Keratinocyte (primary cell): ENCODE measurements around the gene PARD3B. TPM values are rescaled to one million over a fixed set of nuclear protein-coding genes. Genes with fewer than 3 reads are reported as not detected.

Experiments used
- DNase-seq: peaks from one replicate; pipeline ENCODE4 v3.0.0-alpha.2; 2011; ENCODE audit warnings: low read depth, missing footprints, low spot score
- FAIRE-seq: peaks from 2 replicates; lab custom pipeline; 2011; peaks lifted over from hg19 to GRCh38; lab: Jason Lieb, UNC
- H2AFZ ChIP-seq: 2 replicates; pipeline ENCODE4 v1.6.0; 2012; ENCODE audit warnings: low read length, control low read depth, inconsistent platforms; ENCODE audit not compliant: control insufficient read depth
- H3K27ac ChIP-seq: 2 replicates; pipeline ENCODE4 v1.5.1; 2011; ENCODE audit warnings: low read length; ENCODE audit not compliant: control insufficient read depth, insufficient read depth
- H3K27me3 ChIP-seq: 3 replicates; pipeline ENCODE4 v1.6.0; 2011; ENCODE audit warnings: low read length; ENCODE audit not compliant: control insufficient read depth, insufficient read depth; ENCODE audit errors: extremely low read depth
- H3K36me3 ChIP-seq, 2 experiments: 2 replicates in 1 of 2; 3 replicates in 1 of 2; pipeline ENCODE4 v1.5.1; 2011; ENCODE audit warnings: low read length in 2 of 2, mild to moderate bottlenecking in 1 of 2; ENCODE audit not compliant: control insufficient read depth in 2 of 2, insufficient read depth in 2 of 2; ENCODE audit errors: extremely low read depth in 1 of 2
- H3K4me1 ChIP-seq: 3 replicates; pipeline ENCODE4 v1.5.1; 2011; ENCODE audit warnings: low read length; ENCODE audit not compliant: control insufficient read depth, insufficient read depth; ENCODE audit errors: extremely low read depth
- H3K4me2 ChIP-seq: 3 replicates; pipeline ENCODE4 v1.6.0; 2011; ENCODE audit warnings: low read depth, low read length; ENCODE audit not compliant: control insufficient read depth, insufficient read depth; ENCODE audit errors: extremely low read depth
- H3K4me3 ChIP-seq, 3 experiments: fragments of 200-600 bp in 1 of 3; sonication (generic) in 1 of 3; 2 replicates in 2 of 3; 3 replicates in 1 of 3; pipeline ENCODE4 v1.5.1; 2011 to 2016; ENCODE audit warnings: low read length in 3 of 3, mild to moderate bottlenecking in 3 of 3, control low read depth in 2 of 3, inconsistent platforms in 1 of 3, low read depth in 1 of 3, mixed read lengths in 1 of 3, mixed run types in 1 of 3, moderate library complexity in 1 of 3; ENCODE audit not compliant: control insufficient read depth in 2 of 3, insufficient read depth in 2 of 3; ENCODE audit errors: extremely low read depth in 1 of 3
- H3K79me2 ChIP-seq: 2 replicates; pipeline ENCODE4 v1.6.0; 2012; ENCODE audit warnings: low read length; ENCODE audit not compliant: control insufficient read depth, insufficient read depth
- H3K9ac ChIP-seq: 3 replicates; pipeline ENCODE4 v1.6.0; 2011; ENCODE audit warnings: low read length; ENCODE audit not compliant: control insufficient read depth, insufficient read depth; ENCODE audit errors: extremely low read depth
- H3K9me1 ChIP-seq: 3 replicates; pipeline ENCODE4 v1.6.0; 2011; ENCODE audit warnings: low read length; ENCODE audit not compliant: control insufficient read depth, insufficient read depth; ENCODE audit errors: extremely low read depth
- H3K9me3 ChIP-seq: 2 replicates; pipeline ENCODE4 v1.5.1; 2012; ENCODE audit warnings: low read depth, low read length; ENCODE audit not compliant: control insufficient read depth
- H4K20me1 ChIP-seq: 3 replicates; pipeline ENCODE4 v1.6.0; 2011; ENCODE audit warnings: low read length; ENCODE audit not compliant: control insufficient read depth, insufficient read depth; ENCODE audit errors: extremely low read depth
- EZH2 ChIP-seq: IDR thresholded peaks from one replicate; pipeline ENCODE4 v1.6.1; 2012; ENCODE audit warnings: inconsistent platforms, mild to moderate bottlenecking, low read length, moderate library complexity
- dilution Hi-C: fragments of 300-500 bp; cut with MboI; formaldehyde crosslinking; loops from one replicate; pipeline ENCODE4 v1.7.0; 2020; ENCODE audit warnings: low sequenced_read_pairs; ENCODE audit not compliant: extremely low pct_ligation_motif_present
- polyA plus RNA-seq, 5 experiments: library from polyadenylated mRNA; depleted of rRNA in 3 of 5; stranded (reverse) in 3 of 5; stranded (forward) in 1 of 5; unstranded in 1 of 5; fragments of >200 nt; gene quantifications; 1 replicate in 1 of 5; 2 replicates in 3 of 5; 3 replicates in 1 of 5; pipeline versions ENCODE4 v1.2.1 to v1.2.3, GENCODE V29; 2011 to 2012; ENCODE audit warnings: missing spikeins in 2 of 5, low read depth in 1 of 5, low replicate concordance in 1 of 5
- TF ChIP-seq, protein P1 (sequence below), 3 experiments: IDR thresholded peaks in 1 of 3; conservative IDR thresholded peaks in 1 of 3; optimal IDR thresholded peaks in 1 of 3; 2 replicates in 2 of 3; 3 replicates in 1 of 3; pipeline versions ENCODE3 to v1.5.1; 2011; ENCODE audit warnings: low read length in 3 of 3, mild to moderate bottlenecking in 3 of 3, moderate library complexity in 2 of 3, control low read depth in 1 of 3, inconsistent platforms in 1 of 3; ENCODE audit not compliant: insufficient read depth in 2 of 3; ENCODE audit errors: extremely low read depth in 1 of 3

Gene PARD3B
- polyA plus RNA-seq, 1 donor (not counting 4 experiments of a cell fraction or from before 2014, with no cell fraction given) = 1.2 TPM

DNA sequence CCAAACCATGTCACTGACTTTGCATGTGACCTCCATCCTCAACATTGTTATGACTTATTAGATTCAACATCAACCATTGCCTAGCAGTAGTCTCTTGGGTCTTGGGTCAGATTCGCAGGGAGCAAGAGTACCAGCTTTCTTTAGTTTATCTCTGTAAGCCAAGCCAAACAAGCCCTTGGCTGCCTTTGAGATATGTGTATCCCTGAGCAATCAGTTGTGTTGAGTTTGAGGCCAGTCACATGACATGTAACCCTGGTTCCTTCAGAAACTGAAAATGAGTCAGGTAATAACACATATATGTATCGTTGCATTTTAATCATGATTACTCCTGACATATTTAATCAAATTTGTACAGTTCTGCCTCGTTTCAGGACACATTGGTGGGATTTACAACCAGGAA lies 173.3 kb downstream of the PARD3B start:
- no peaks in the 10 kb centered on the region for H3K9me3 ChIP-seq
- no peak for TF ChIP-seq EZH2
- TF ChIP-seq, protein P1, sequence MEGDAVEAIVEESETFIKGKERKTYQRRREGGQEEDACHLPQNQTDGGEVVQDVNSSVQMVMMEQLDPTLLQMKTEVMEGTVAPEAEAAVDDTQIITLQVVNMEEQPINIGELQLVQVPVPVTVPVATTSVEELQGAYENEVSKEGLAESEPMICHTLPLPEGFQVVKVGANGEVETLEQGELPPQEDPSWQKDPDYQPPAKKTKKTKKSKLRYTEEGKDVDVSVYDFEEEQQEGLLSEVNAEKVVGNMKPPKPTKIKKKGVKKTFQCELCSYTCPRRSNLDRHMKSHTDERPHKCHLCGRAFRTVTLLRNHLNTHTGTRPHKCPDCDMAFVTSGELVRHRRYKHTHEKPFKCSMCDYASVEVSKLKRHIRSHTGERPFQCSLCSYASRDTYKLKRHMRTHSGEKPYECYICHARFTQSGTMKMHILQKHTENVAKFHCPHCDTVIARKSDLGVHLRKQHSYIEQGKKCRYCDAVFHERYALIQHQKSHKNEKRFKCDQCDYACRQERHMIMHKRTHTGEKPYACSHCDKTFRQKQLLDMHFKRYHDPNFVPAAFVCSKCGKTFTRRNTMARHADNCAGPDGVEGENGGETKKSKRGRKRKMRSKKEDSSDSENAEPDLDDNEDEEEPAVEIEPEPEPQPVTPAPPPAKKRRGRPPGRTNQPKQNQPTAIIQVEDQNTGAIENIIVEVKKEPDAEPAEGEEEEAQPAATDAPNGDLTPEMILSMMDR (optimal IDR thresholded peaks at IDR 0.05 in 1 of 3, IDR thresholded peaks at IDR 0.05 in 1 of 3, conservative IDR thresholded peaks at IDR 0.05 in 1 of 3; ENCODE audit: extremely low read depth in 1 of 3, insufficient read depth in 2 of 3, low read length in 3 of 3) = no peak
- DNase-seq = no peak
- no peaks in the 10 kb centered on the region for H4K20me1 ChIP-seq
- H3K36me3 ChIP-seq = no peaks in the 10 kb centered on the region
- no peak overlapping the region for H3K4me3 ChIP-seq
- no peak overlapping the region for H2AFZ ChIP-seq
- no peaks in the 10 kb centered on the region for H3K27me3 ChIP-seq
- H3K4me2 ChIP-seq = no peak overlapping the region
- H3K27ac ChIP-seq = no peak overlapping the region
- H3K9ac ChIP-seq = no peak overlapping the region
- H3K4me1 ChIP-seq = no peaks in the 10 kb centered on the region
- no peaks in the 10 kb centered on the region for H3K9me1 ChIP-seq
- FAIRE-seq = no peak
- dilution Hi-C loops = no loop called here
- H3K79me2 ChIP-seq = no peaks in the 10 kb centered on the region

DNA sequence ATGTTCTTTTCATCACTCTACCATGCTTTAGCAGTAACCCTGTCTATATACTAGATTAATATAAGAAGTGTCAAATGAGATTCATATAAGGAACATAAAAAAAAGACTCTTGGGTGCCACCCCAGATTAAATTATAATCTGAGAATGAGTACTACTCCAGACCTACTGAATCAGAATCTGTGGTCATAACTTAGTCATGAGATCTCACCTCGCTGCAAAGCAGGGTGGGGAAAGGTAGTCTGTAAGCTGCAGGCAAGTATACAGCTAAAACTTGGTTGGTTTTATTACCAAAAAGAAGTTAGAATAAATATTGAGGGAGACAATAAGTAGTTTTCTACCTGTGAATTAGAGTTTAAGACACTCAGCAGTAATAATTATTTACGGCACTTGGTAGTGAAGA lies 175.6 kb downstream of the PARD3B start:
- no peak for DNase-seq
- TF ChIP-seq, protein P1 (optimal IDR thresholded peaks at IDR 0.05 in 1 of 3, IDR thresholded peaks at IDR 0.05 in 1 of 3, conservative IDR thresholded peaks at IDR 0.05 in 1 of 3; ENCODE audit: extremely low read depth in 1 of 3, insufficient read depth in 2 of 3, low read length in 3 of 3) = no peak
- no peak for TF ChIP-seq EZH2
- Histone ChIP-seq H3K4me3 (no peak overlapping the region), H3K9me1 (no peaks in the 10 kb centered on the region), H2AFZ (no peak overlapping the region), H3K4me2 (no peak overlapping the region), H3K27me3 (no peaks in the 10 kb centered on the region), H3K4me1 (no peaks in the 10 kb centered on the region), H3K9ac (no peak overlapping the region), H4K20me1 (no peaks in the 10 kb centered on the region), H3K36me3 (no peaks in the 10 kb centered on the region), H3K79me2 (no peaks in the 10 kb centered on the region), H3K9me3 (no peaks in the 10 kb centered on the region), H3K27ac (no peak overlapping the region)
- no peak for FAIRE-seq
- dilution Hi-C loops = no loop called here
